Measurements from ENCODE around the gene M1AP. TPM values are rescaled to one million over a fixed set of nuclear protein-coding genes. Genes with fewer than 3 reads are reported as not detected.

The M1AP gene
- total RNA-seq, 4 donors from 2014 or later: 0.27 TPM; not detected in 3

GRCh38 chr2:74516650-74517049, 131.5 kb downstream of the M1AP start:
- H3K36me3 ChIP-seq: no peaks in the 10 kb centered on the region
- DNase-seq: no peak
- H3K9me3 ChIP-seq: no peaks in the 10 kb centered on the region
- in situ Hi-C loops (cut with MboI; ENCODE audit: low pct_ligation_motif_present in 1 of 4, low pct_unique_long_range_greater_than_20kb in 1 of 4, low sequenced_read_pairs in 3 of 4): no loop called here
- intact Hi-C loops (cut with DNase I; ENCODE audit: low total_unique reads): no loop called here
- H3K27ac ChIP-seq: no peak overlapping the region
- WGBS, 2 donors (ENCODE audit: low coverage in 1 of 2): 80 to 86% methylated on average over 9 to 13 of the region's 13 CpGs
- H3K4me3 ChIP-seq: peak overlapping the region in 1 of 4 donors; percentile 39
- peaks cover 95% of the 10 kb centered on the region for H3K27me3 ChIP-seq
- TF ChIP-seq EP300 (IDR thresholded peaks at IDR 0.05; ENCODE audit: low read depth) (no peak), POLR2AphosphoS5 (IDR thresholded peaks at IDR 0.05) (no peak), POLR2A (IDR thresholded peaks at IDR 0.05) (no peak), CTCF (IDR thresholded peaks at IDR 0.05) (no peak)
- H3K4me1 ChIP-seq: peaks cover 8 to 30% (median 27%) of the 10 kb centered on the region in 4 donors

- in situ Hi-C loops (cut with MboI; ENCODE audit: low pct_ligation_motif_present in 1 of 4, low pct_unique_long_range_greater_than_20kb in 1 of 4, low sequenced_read_pairs in 3 of 4) (no loop called here), intact Hi-C loops (cut with DNase I; ENCODE audit: low total_unique reads) (no loop called here)
- peak; percentile 60 for DNase-seq
- Histone ChIP-seq H3K36me3 (no peaks in the 10 kb centered on the region), H3K27me3 (peaks cover 100% of the 10 kb centered on the region), H3K27ac (no peak overlapping the region), H3K4me1 (peaks cover 8 to 30% (median 27%) of the 10 kb centered on the region in 4 donors), H3K4me3 (peak overlapping the region in 2 of 4 donors; percentile 28 to 39), H3K9me3 (no peaks in the 10 kb centered on the region)
- 10% methylated on average over 2 to 60 of the region's 72 CpGs for WGBS, 2 donors (ENCODE audit: low coverage in 1 of 2)
- no peak for TF ChIP-seq POLR2AphosphoS5 (IDR thresholded peaks at IDR 0.05)
- TF ChIP-seq CTCF (IDR thresholded peaks at IDR 0.05): no peak
- no peak for TF ChIP-seq POLR2A (IDR thresholded peaks at IDR 0.05)
- no peak for TF ChIP-seq EP300 (IDR thresholded peaks at IDR 0.05; ENCODE audit: low read depth)
These were observed 132.0 kb downstream of the M1AP start for GRCh38 chr2:74515981-74516633.

GRCh38 chr2:74515271-74515980, 132.7 kb downstream of the M1AP start:
- H3K27ac ChIP-seq: no peak overlapping the region
- DNase-seq: no peak
- H3K4me3 ChIP-seq: peak overlapping the region in 2 of 4 donors; percentile 28 to 39
- H3K27me3 ChIP-seq: peaks cover 100% of the 10 kb centered on the region
- peaks cover 8 to 30% (median 27%) of the 10 kb centered on the region in 4 donors for H3K4me1 ChIP-seq
- in situ Hi-C loops (cut with MboI; ENCODE audit: low pct_ligation_motif_present in 1 of 4, low pct_unique_long_range_greater_than_20kb in 1 of 4, low sequenced_read_pairs in 3 of 4) (no loop called here), intact Hi-C loops (cut with DNase I; ENCODE audit: low total_unique reads) (no loop called here)
- WGBS, 2 donors (ENCODE audit: low coverage in 1 of 2): 24% methylated on average over 56 of the region's 60 CpGs; no CpG with 5 or more reads in 1 of the 2 donors
- no peaks in the 10 kb centered on the region for H3K36me3 ChIP-seq
- H3K9me3 ChIP-seq: no peaks in the 10 kb centered on the region
- TF ChIP-seq EP300 (IDR thresholded peaks at IDR 0.05; ENCODE audit: low read depth): no peak
- TF ChIP-seq POLR2A (IDR thresholded peaks at IDR 0.05): no peak
- no peak for TF ChIP-seq POLR2AphosphoS5 (IDR thresholded peaks at IDR 0.05)

GRCh38 chr2:74514368-74515270, 133.5 kb downstream of the M1AP start, which contains the start of gene TLX2:
Gene TLX2, plus strand, starts transcription at chr2:74514450. Its CDS starts 357 bp downstream, at chr2:74514807.
- intact Hi-C loops (cut with DNase I; ENCODE audit: low total_unique reads): no loop called here
- Histone ChIP-seq H3K27ac (no peak within 1 kb of the TSS), H3K27me3 (peaks cover 100% of the 10 kb centered on the region), H3K4me3 (peak within 1 kb of the TSS in 1 of 4 donors; percentile 28), H3K36me3 (no peaks in the 10 kb centered on the region), H3K9me3 (no peaks in the 10 kb centered on the region), H3K4me1 (peaks cover 8 to 30% (median 27%) of the 10 kb centered on the region in 4 donors)
- in situ Hi-C loops (cut with MboI; ENCODE audit: low pct_ligation_motif_present in 1 of 4, low pct_unique_long_range_greater_than_20kb in 1 of 4, low sequenced_read_pairs in 3 of 4): no loop called here
- DNase-seq: no peak
- TF ChIP-seq POLR2A (IDR thresholded peaks at IDR 0.05) (no peak), EP300 (IDR thresholded peaks at IDR 0.05; ENCODE audit: low read depth) (no peak), POLR2AphosphoS5 (IDR thresholded peaks at IDR 0.05) (no peak), CTCF (IDR thresholded peaks at IDR 0.05) (no peak)
- WGBS, 2 donors (ENCODE audit: low coverage in 1 of 2): 3% methylated on average over 46 of the region's 82 CpGs; no CpG with 5 or more reads in 1 of the 2 donors
